Measurements from ENCODE around the gene MRPS27. TPM values are rescaled to one million over a fixed set of nuclear protein-coding genes. Genes with fewer than 3 reads are reported as not detected.

Gene MRPS27
- total and polyA plus RNA-seq, 12 donors: 20.8 to 91.8 (median 75.8) TPM

GRCh38 chr5:72242796-72243475, 77.1 kb downstream of the MRPS27 start:
- no peak for TF ChIP-seq CTCF (IDR thresholded peaks at IDR 0.05)
- no peak for DNase-seq
- ATAC-seq: no peak
- Histone ChIP-seq H3K36me3 (peaks cover 0 to 9% (median 0%) of the 10 kb centered on the region in 9 donors), H3K4me1 (peaks cover 10 to 43% (median 39%) of the 10 kb centered on the region in 9 donors), H3K9me3 (no peaks in the 10 kb centered on the region), H3K27me3 (no peaks in the 10 kb centered on the region), H3K27ac (no peak overlapping the region), H3K4me3 (no peak overlapping the region)
- 96 to 97% methylated on average over 7 of the region's 7 CpGs for WGBS, 2 donors
- intact Hi-C loops (cut with DNase I): loop anchor here in 3 of 10 donors (10.0 kb wide), 2 partner anchors 62 to 108 kb away; no protein-coding TSS in a partner anchor

- Histone ChIP-seq H3K9me3 (no peaks in the 10 kb centered on the region), H3K4me1 (peaks cover 10 to 29% (median 26%) of the 10 kb centered on the region in 9 donors), H3K36me3 (peaks cover 0 to 23% (median 5%) of the 10 kb centered on the region in 9 donors), H3K27ac (no peak overlapping the region), H3K4me3 (no peak overlapping the region), H3K27me3 (no peaks in the 10 kb centered on the region)
- ATAC-seq: no peak
- TF ChIP-seq CTCF (IDR thresholded peaks at IDR 0.05): no peak
- DNase-seq: no peak
- intact Hi-C loops (cut with DNase I): loop anchor here in 3 of 10 donors (10.0 kb wide), 2 partner anchors 63 to 107 kb away; no protein-coding TSS in a partner anchor
- WGBS, 2 donors: 80 to 83% methylated on average over 5 of the region's 5 CpGs
Observed at GRCh38 chr5:72241346-72242003, 78.6 kb downstream of the MRPS27 start.

GRCh38 chr5:72238712-72239445, 81.2 kb downstream of the MRPS27 start:
- peaks cover 0 to 14% (median 3%) of the 10 kb centered on the region in 9 donors for H3K4me1 ChIP-seq
- H3K4me3 ChIP-seq: no peak overlapping the region
- H3K27me3 ChIP-seq: no peaks in the 10 kb centered on the region
- no peak for TF ChIP-seq CTCF (IDR thresholded peaks at IDR 0.05)
- H3K27ac ChIP-seq: no peak overlapping the region
- no peaks in the 10 kb centered on the region for H3K9me3 ChIP-seq
- ATAC-seq (no peak), DNase-seq (no peak)
- peaks cover 0 to 36% (median 7%) of the 10 kb centered on the region in 9 donors for H3K36me3 ChIP-seq
- 92 to 93% methylated on average over 5 of the region's 5 CpGs for WGBS, 2 donors
- intact Hi-C loops (cut with DNase I): no loop called here

- ATAC-seq: no peak
- Histone ChIP-seq H3K4me1 (peaks cover 0 to 23% (median 3%) of the 10 kb centered on the region in 9 donors), H3K4me3 (no peak overlapping the region), H3K36me3 (peaks cover 0 to 38% (median 7%) of the 10 kb centered on the region in 9 donors), H3K27ac (no peak overlapping the region), H3K9me3 (no peaks in the 10 kb centered on the region), H3K27me3 (no peaks in the 10 kb centered on the region)
- WGBS, 2 donors: 98% methylated on average over 3 of the region's 3 CpGs
- TF ChIP-seq CTCF (IDR thresholded peaks at IDR 0.05): no peak
- intact Hi-C loops (cut with DNase I): no loop called here
- no peak for DNase-seq
Observed at GRCh38 chr5:72237879-72238278, 82.2 kb downstream of the MRPS27 start.

All from heart right ventricle (tissue), 16 donors.